Heart left ventricle (tissue), 16 donors: Measurements from ENCODE around the gene SDF2L1. TPM values are rescaled to one million over a fixed set of nuclear protein-coding genes. Genes with fewer than 3 reads are reported as not detected.

Experiments
- ATAC-seq, 4 donors: fragments of 200-7000 bp; cut with Tn5 transposase; one replicate each; pipeline ENCODE4 v1.9.1; 2020 to 2022; ENCODE audit warnings: moderate library complexity in 4 of 4, mild to moderate bottlenecking in 3 of 4, moderate number of reproducible peaks in 1 of 4
- DNase-seq, 5 donors: peaks; one replicate each; pipeline ENCODE4 v3.0.0-alpha.2; 2020
- H3K27ac ChIP-seq, 12 donors: fragments of 200-600 bp; sonication (generic) in 4 of 12; one replicate each; pipeline versions ENCODE4 v1.5.0 to v1.8.0; 2016 to 2022; ENCODE audit warnings: mild to moderate bottlenecking in 2 of 12
- H3K27me3 ChIP-seq, 9 donors: fragments of 200-600 bp; sonication (generic) in 2 of 9; one replicate each; pipeline versions ENCODE4 v1.5.1 to v1.8.0; 2016 to 2022; ENCODE audit warnings: mild to moderate bottlenecking in 3 of 9
- H3K36me3 ChIP-seq, 9 donors: fragments of 200-600 bp; sonication (generic) in 2 of 9; one replicate each; pipeline versions ENCODE4 v1.5.0 to v1.8.0; 2018 to 2022; ENCODE audit warnings: mild to moderate bottlenecking in 2 of 9
- H3K4me1 ChIP-seq, 12 donors: fragments of 200-600 bp; sonication (generic) in 4 of 12; one replicate each; pipeline versions ENCODE4 v1.5.0 to v1.8.0; 2016 to 2022; ENCODE audit warnings: mild to moderate bottlenecking in 3 of 12
- H3K4me3 ChIP-seq, 12 donors: fragments of 200-600 bp; sonication (generic) in 4 of 12; one replicate each; pipeline versions ENCODE4 v1.5.0 to v1.8.0; 2017 to 2022; ENCODE audit warnings: mild to moderate bottlenecking in 9 of 12, moderate library complexity in 4 of 12
- H3K9me3 ChIP-seq, 12 donors: fragments of 200-600 bp; sonication (generic) in 4 of 12; one replicate each; pipeline versions ENCODE4 v1.5.0 to v1.8.0; 2016 to 2022; ENCODE audit warnings: mild to moderate bottlenecking in 1 of 12
- CTCF ChIP-seq, 12 donors: fragments of 200-600 bp; sonication (generic) in 4 of 12; IDR thresholded peaks; one replicate each; pipeline versions ENCODE4 v1.5.0 to v1.8.0; 2018 to 2022; ENCODE audit warnings: antibody characterized with exemption in 12 of 12, mild to moderate bottlenecking in 5 of 12
- POLR2A ChIP-seq, 2 donors: fragments of 450-650 bp; IDR thresholded peaks; one replicate each; pipeline ENCODE4 v1.6.1; 2017; ENCODE audit warnings: antibody characterized with exemption in 2 of 2, mild to moderate bottlenecking in 2 of 2, moderate library complexity in 2 of 2
- WGBS, 4 donors: extraction: QIAGEN DNeasy Blood & Tissue Kit in 2 of 4; methylation state at CpG; one replicate each; pipeline versions ENCODE4 v1.1.5 to v1.1.7; 2013 to 2018; 5-methylcytosine and 5-hydroxymethylcytosine counted together
- intact Hi-C, 10 donors: fragments of 100-400 bp; cut with DNase I; formaldehyde crosslinking; loops; one replicate each; pipeline versions ENCODE4 v1.11.1 to v1.14.2; 2022
- polyA plus RNA-seq, 2 donors: library from polyadenylated mRNA; stranded (reverse); fragments of 200-250 nt; gene quantifications; one replicate each; pipeline ENCODE4 v1.2.3, GENCODE V29; 2013
- total RNA-seq, 9 donors: library from RNA; depleted of rRNA in 2 of 9; stranded (reverse); fragments of >200 nt in 2 of 9; fragmentation: NEBNext Ultra II Directional in 3 of 9; extraction: Animal tissue kit (Norgen Biotek cat#: 25700) in 3 of 9; gene quantifications; one replicate each; pipeline versions ENCODE4 v1.1.0 to v1.2.4, GENCODE V29; 2016 to 2023
- donor health status: ischemic (EF 13 %, LVEDD 7.1; RV severe dilation, severe dysfunction).
- donor health status: healthy with polysubstance abuse.
- donor health status: DM: no; HTN: yes; CAD: no.
- donor health status: DM: no; HTN: no; CAD: no.
- donor health status: ischemic (EF 25% LVEDD 6.9; RV normal size, moderate dysfunction).
- donor health status: ischemic (EF 25% LVEDD 5.7; RV mildly dilated, moderate dysfunction).
- donor health status: healthy.
- donor health status: DM: yes; HTN: yes; CAD: no.
- donor health status: ischemic (EF 35%, LVEDD 5.7; RV mildly dilated, moderate dysfunction).
- donor health status: nonischemic (EF 11% LVEDD 7.7; RV severe dilation, severe dysfunction).
- donor health status: DM: yes; HTN: yes; CAD: no.
- donor health status: PGD.
- donor health status: ischemic (EF 29% LVEDD 5.4; RV normal size, mild dysfunction).
- donor health status: nonischemic (EF 23%, LVEDD 6.1; RV moderate dilation, normal function).

The SDF2L1 gene
- total and polyA plus RNA-seq, 11 donors, result 14.1 to 226 (median 24.5) TPM

DNA sequence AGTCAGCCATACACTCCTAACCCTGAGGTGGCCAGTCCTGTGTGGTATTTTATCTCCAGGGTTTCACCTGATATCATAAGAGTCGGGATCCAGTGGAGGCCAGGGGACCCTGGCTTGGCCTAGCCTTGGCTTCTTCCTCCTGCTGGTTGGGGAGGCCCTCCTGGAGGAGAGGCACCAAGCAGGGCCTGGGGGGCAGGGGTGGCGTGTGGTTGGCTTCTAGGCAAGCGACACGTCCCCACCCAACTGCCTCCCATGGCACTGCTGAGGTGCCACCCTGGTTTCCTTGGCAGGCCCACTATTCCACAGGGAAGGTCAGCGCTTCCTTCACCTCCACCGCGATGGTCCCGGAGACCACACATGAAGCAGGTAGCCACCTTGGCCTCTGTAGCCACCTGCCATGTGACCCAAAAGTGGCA lies 44.1 kb downstream of the SDF2L1 start:
- Histone ChIP-seq H3K4me1 (peaks cover 0 to 5% (median 0%) of the 10 kb centered on the region in 12 donors), H3K27ac (no peak overlapping the region), H3K4me3 (no peak overlapping the region), H3K27me3 (no peaks in the 10 kb centered on the region), H3K36me3 (peaks cover 3 to 96% (median 86%) of the 10 kb centered on the region in 9 donors), H3K9me3 (no peaks in the 10 kb centered on the region)
- DNase-seq (no peak), ATAC-seq (no peak)
- intact Hi-C loops, result no loop called here
- WGBS, 4 donors, result 86 to 95% (median 93%) methylated on average over 5 to 8 of the region's 8 CpGs
- no peak for TF ChIP-seq POLR2A (IDR thresholded peaks at IDR 0.05)
- no peak for TF ChIP-seq CTCF (IDR thresholded peaks at IDR 0.05)

DNA sequence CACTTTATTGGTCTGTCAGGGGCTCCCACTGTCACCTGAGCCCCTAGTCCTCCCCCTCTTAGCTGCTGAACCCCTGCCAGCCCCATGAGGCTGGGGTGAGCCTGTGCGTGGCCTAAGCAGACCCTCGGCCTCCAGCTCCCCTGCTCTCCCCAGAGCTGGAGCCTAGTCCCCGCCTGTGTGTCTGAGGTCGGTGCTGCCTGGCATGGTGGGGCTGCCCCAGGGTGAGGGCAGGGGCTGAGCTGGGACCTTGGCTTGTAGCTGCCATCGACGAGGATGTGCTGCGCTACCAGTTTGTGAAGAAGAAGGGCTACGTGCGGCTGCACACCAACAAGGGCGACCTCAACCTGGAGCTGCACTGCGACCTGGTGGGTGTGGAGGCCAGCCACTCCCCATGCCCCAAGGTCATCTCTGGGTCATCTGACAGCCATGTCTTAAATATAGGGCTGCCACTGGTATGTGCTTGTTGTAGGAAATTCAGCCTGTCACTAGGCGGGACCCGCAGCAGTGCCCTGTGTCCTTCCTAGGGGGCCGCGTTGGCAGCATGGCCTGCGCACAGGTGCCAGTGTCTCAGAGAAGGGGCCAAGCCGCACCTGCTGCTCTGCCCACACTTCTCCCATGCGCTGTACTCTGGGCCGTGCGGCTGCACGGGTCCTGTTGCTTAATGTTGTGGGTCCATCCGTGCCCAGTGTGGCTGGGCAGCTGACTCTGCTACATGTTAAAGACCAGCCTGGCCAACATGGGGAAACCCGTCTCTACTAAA lies 44.7 kb downstream of the SDF2L1 start:
- no peak overlapping the region for H3K4me3 ChIP-seq
- no peaks in the 10 kb centered on the region for H3K27me3 ChIP-seq
- TF ChIP-seq CTCF (IDR thresholded peaks at IDR 0.05) (no peak), POLR2A (IDR thresholded peaks at IDR 0.05) (no peak)
- ATAC-seq (peak in 1 of 4 donors; percentile 11), DNase-seq (no peak)
- peaks cover 3 to 96% (median 85%) of the 10 kb centered on the region in 9 donors for H3K36me3 ChIP-seq
- no peak overlapping the region for H3K27ac ChIP-seq
- 92 to 98% (median 95%) methylated on average over 15 to 23 of the region's 23 CpGs for WGBS, 4 donors
- no peaks in the 10 kb centered on the region for H3K9me3 ChIP-seq
- H3K4me1 ChIP-seq, result peaks cover 0 to 5% (median 0%) of the 10 kb centered on the region in 12 donors
- intact Hi-C loops, result no loop called here

- no peak overlapping the region for H3K4me3 ChIP-seq
- intact Hi-C loops, result no loop called here
- ATAC-seq (peak in 1 of 4 donors; percentile 12), DNase-seq (no peak)
- peaks cover 3 to 89% (median 80%) of the 10 kb centered on the region in 9 donors for H3K36me3 ChIP-seq
- TF ChIP-seq POLR2A (IDR thresholded peaks at IDR 0.05) (no peak), CTCF (IDR thresholded peaks at IDR 0.05) (no peak)
- 91 to 96% (median 95%) methylated on average over 10 to 11 of the region's 11 CpGs for WGBS, 4 donors
- H3K27me3 ChIP-seq, result no peaks in the 10 kb centered on the region
- H3K27ac ChIP-seq, result no peak overlapping the region
- peaks cover 0 to 5% (median 0%) of the 10 kb centered on the region in 12 donors for H3K4me1 ChIP-seq
- H3K9me3 ChIP-seq, result no peaks in the 10 kb centered on the region
Measured at GRCh38 chr22:21687685-21688259, 45.7 kb downstream of the SDF2L1 start.

- peaks cover 0 to 5% (median 0%) of the 10 kb centered on the region in 12 donors for H3K4me1 ChIP-seq
- intact Hi-C loops, result no loop called here
- DNase-seq (no peak), ATAC-seq (no peak)
- H3K27me3 ChIP-seq, result no peaks in the 10 kb centered on the region
- no peak for TF ChIP-seq POLR2A (IDR thresholded peaks at IDR 0.05)
- TF ChIP-seq CTCF (IDR thresholded peaks at IDR 0.05), result no peak
- WGBS, 4 donors, result 82 to 94% (median 94%) methylated on average over 2 to 6 of the region's 6 CpGs
- H3K36me3 ChIP-seq, result peaks cover 0 to 89% (median 80%) of the 10 kb centered on the region in 9 donors
- no peaks in the 10 kb centered on the region for H3K9me3 ChIP-seq
- H3K27ac ChIP-seq, result no peak overlapping the region
- H3K4me3 ChIP-seq, result no peak overlapping the region
Measured at GRCh38 chr22:21688341-21688705, 46.2 kb downstream of the SDF2L1 start.
